GM21576 (cell line): ENCODE data around the gene FBXO8.
A peak's percentile ranks its signal among the peaks of the same experiment; 100 is the strongest.
"Not testable (repeated sequence)": the region's sequence is repeated elsewhere in the genome, so short reads cannot be mapped to it uniquely, and the experiment has no call there.

Experiments used
- ATAC-seq: cut with Tn5 transposase; IDR thresholded peaks from one replicate; pipeline ENCODE4 v1.9.1; 2021; ENCODE audit warnings: mild to moderate bottlenecking, moderate library complexity; ENCODE audit not compliant: unreplicated experiment

The FBXO8 gene, protein sequence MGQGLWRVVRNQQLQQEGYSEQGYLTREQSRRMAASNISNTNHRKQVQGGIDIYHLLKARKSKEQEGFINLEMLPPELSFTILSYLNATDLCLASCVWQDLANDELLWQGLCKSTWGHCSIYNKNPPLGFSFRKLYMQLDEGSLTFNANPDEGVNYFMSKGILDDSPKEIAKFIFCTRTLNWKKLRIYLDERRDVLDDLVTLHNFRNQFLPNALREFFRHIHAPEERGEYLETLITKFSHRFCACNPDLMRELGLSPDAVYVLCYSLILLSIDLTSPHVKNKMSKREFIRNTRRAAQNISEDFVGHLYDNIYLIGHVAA

GRCh38 chr4:174283507-174284471 lies at the start of gene FBXO8, which contains the start of gene CEP44:
Gene FBXO8, minus strand, starts transcription at chr4:174283667. Its CDS starts 20,575 bp downstream, at chr4:174263092.
Gene CEP44, plus strand, starts transcription at chr4:174283911. Its CDS starts 15,211 bp downstream, at chr4:174299122.
- peak; percentile 54 for ATAC-seq

DNA sequence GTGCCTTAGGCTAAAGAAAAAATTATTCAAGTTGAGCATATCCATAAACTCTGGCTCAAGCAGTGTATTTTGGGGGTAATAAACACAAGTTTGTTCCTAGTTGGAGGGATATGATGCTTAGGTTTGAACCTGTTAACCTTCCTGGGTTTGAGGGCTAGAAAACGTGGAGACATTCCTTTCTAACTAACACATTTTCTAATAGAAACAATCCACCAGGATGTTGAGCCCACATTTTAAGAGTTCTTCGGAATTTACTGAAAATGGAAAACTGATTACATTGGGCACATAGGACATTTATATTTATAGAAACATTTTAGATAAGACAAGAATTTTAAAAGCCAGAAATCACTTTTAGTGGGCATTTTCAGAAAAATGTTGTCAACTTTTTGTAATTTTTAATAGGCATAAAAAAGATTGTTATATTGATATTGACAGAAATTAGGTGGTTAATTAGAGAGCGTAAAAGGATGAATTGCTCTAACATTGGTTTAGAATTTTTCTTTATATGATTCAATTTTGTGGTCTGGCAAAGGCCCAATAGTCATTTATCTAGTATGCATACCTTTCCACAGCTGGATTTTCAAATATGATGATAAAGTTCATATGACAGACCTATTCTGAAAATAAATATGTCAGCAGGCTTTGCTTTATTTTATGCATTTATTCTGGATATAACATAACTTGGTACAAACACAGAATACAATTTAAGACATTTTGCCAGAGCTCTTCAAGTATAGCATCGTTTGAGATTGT lies 49.5 kb upstream of the FBXO8 start:
- no peak for ATAC-seq

DNA sequence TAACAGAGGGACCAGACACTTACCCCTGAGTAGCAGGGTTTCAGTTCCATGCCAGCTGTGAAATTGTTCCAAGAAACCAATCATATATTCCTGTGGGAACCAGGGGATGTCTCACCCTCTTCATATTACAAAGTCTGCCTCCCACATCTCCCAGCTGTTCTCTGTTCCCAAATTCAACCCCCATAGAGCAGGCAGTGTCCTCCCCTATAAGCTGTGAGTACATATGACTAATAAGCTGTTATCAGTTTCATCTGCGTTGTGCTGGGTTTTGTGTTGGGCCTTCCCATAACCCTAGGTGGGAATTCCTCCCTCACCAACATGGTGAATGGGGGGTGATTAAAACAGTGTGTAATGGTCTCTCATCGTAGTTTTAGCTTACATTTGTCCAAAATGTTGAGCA lies 41.3 kb upstream of the FBXO8 start:
- no peak for ATAC-seq

- ATAC-seq = no peak
Observed at GRCh38 chr4:174324236-174324635, 40.8 kb upstream of the FBXO8 start.

DNA sequence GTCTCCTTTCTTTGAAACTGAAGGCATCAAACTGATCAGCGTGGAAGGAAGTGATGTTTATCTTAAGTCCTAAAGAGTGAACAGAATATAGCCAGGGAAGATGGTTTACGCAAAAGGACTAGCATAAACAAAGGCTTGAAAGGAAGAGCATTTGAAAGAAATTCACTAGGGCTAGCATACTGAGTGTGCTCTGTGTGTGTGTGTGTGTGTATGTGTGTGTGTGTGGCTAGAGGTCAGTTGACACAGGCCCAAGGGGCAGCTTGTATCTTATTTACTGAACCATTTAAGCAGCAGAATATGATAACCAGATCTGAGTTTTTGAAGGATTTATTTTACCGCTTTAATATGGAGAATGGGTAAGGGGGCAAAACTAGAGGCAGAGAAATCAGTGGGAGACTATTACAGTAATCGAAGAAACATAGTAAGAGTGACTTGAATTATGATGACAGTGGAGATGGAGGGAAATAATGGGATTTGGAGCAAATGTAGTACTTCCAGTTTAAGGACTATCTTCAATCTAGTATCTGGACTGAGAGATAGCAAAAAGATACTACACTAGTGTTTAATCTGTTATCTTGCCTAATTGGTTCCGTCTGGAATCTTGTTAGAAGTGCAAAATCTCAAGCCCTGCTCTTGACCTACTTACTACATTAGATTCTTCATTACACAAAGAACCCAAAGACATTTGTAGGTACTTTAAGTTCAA lies 37.2 kb upstream of the FBXO8 start:
- ATAC-seq = no peak

DNA sequence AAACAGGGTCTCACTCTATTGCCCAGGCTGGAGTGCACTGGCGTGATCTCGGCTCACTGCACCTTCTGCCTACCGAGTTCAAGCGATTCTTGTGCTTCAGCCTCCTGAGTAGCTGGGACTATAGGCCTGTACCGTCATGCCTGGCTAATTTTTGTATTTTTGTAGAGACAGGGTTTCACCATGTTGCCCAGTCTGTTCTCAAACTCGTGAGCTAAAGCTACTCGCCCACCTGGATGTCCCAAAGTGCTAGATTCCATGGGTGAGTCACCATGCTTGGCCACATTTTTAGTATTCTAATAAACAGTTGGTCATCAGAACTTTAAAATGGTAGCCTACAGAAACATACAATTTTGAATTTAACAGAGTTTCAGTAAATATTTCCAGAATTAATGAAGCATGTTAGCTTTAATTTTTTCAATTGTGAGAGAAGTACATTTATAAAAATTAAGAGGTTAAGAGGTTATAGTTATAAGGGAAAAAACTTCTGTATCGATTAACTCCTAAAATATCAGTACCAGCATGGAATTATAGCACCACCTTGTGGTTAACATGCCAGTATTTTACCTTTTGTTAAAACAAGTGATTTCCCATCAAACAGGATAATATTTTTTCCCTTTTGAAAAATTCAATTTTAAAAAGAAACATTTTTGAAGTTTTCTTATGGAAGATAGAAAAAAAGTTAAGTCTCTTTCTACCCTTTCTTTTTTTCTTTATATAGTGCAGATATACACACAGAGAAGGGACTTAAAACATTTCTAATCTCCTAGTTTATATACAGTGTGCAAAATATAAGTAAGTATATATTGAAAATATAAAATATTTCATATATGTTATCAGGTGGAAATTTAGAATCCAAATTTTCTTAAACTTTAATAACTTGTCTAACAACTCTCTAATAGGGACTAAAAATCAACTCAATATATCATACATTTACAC lies 35.6 kb upstream of the FBXO8 start:
- peak; percentile 49 for ATAC-seq

DNA sequence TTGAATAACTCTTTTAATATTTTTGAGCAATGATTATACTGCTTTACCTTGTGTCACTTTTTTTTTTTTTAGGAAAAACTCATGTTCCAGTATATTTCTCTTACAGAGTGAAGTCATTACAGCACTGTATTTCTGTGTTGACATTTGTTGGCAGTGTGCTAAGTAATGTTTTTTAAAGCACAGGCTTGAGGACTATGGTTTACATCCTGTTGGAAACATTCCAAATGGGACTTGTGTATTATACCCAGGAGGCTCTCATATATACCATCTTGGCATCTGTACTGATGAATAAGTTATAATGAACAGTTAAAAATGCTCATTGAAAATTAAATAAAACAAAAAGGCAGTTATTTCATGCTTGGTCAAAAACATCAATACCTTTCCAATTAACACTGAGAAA lies 34.1 kb upstream of the FBXO8 start:
- no peak for ATAC-seq

- ATAC-seq = no peak
Observed at GRCh38 chr4:174316954-174317353, 33.5 kb upstream of the FBXO8 start.

DNA sequence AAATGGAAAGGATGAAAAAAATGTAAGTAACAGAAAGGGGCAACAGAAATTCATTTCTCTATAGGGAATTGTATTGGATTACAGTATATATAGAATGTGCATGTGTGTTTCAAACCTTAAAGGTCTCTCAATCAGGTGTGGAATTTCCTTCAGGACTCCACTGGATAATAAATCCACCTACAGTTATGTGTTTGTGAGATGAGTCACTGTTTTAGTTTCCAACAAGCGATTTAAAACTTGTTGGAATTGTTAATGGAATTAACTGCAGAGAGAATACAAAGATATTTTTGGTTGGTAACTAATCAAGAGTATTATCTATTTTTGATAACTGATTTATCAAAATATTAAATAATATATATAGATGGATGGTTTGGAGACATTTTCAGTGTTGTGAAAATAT lies 33.1 kb upstream of the FBXO8 start:
- ATAC-seq = no peak

DNA sequence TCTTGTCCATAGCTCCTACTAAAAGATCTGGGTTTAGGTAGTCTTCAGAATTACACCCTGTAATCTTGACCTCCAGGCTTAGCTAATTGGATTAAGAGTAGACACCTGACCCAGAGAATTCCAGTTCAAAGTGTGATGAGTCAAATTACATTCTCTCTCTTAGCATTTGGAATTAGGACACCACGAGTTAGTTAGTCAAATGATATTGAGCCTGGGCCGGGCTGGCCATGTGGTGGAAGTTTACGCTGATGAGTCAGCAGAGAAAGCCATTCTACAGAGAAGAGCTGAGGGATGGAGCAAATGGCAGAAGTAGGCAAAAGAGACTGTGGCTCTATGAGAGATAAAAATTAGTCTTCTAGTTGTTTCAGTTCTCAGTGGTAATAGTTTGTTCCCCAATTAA lies 31.3 kb upstream of the FBXO8 start:
- ATAC-seq = no peak

GRCh38 chr4:174314274-174314673 lies 30.8 kb upstream of the FBXO8 start:
- ATAC-seq = no peak

GRCh38 chr4:174312993-174313392 lies 29.5 kb upstream of the FBXO8 start:
- ATAC-seq = no peak

GRCh38 chr4:174307694-174308093 lies 24.2 kb upstream of the FBXO8 start:
- no peak for ATAC-seq

- no peak for ATAC-seq
Observed at GRCh38 chr4:174305961-174306360, 22.5 kb upstream of the FBXO8 start.

DNA sequence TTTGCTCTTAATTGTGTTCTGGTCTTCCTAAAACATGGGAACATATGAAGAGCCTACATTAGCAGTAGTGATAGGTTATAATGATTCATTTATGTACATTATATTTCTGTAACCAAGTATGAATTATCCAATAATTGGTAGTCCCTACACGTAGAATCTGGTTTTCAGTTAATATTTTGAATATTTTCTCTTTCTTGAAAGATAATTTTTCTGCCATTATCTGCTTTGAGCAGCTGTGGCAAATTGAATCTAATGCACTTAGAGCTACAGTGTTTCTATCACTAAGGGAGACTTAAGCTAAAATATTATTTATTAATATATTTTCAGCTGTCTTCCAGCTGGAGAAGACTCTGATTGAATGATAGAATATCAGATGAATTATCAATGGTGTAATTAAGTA lies 21.2 kb upstream of the FBXO8 start:
- no peak for ATAC-seq

- no peak for ATAC-seq
Observed at GRCh38 chr4:174303687-174304086, 20.2 kb upstream of the FBXO8 start.

DNA sequence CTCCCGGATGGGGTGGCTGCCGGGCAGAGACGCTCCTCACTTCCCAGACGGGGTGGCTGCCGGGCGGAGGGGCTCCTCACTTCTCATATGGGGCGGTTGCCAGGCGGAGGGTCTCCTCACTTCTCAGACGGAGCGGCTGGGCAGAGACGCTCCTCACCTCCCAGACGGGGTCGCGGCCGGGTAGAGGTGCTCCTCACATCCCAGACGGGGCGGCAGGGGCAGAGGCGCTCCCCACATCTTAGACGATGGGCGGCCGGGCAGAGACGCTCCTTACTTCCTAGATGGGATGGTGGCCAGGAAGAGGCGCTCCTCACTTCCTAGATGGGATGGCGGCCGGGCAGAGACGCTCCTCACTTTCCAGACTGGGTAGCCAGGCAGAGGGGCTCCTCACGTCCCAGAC lies 11.7 kb upstream of the FBXO8 start:
- ATAC-seq = not testable (repeated sequence)

GRCh38 chr4:174294641-174295040 lies 11.2 kb upstream of the FBXO8 start:
- not testable (repeated sequence) for ATAC-seq

- no peak for ATAC-seq
Observed at GRCh38 chr4:174292473-174292872, 9.0 kb upstream of the FBXO8 start.
